HG03575 (cell line): Measurements from ENCODE around the gene ALOXE3.

Source experiments
- ATAC-seq: cut with Tn5 transposase; IDR thresholded peaks from one replicate; pipeline ENCODE4 v1.9.1; 2021; ENCODE audit not compliant: unreplicated experiment, insufficient number of reproducible peaks, low FRiP score; ENCODE audit errors: extremely low read depth

The ALOXE3 gene

GRCh38 chr17:8117980-8118768 lies at the start of gene ALOXE3:
ALOXE3 (minus strand) TSS chr17:8118514; CDS start chr17:8117990, 524 bp downstream.
- no peak for ATAC-seq

DNA sequence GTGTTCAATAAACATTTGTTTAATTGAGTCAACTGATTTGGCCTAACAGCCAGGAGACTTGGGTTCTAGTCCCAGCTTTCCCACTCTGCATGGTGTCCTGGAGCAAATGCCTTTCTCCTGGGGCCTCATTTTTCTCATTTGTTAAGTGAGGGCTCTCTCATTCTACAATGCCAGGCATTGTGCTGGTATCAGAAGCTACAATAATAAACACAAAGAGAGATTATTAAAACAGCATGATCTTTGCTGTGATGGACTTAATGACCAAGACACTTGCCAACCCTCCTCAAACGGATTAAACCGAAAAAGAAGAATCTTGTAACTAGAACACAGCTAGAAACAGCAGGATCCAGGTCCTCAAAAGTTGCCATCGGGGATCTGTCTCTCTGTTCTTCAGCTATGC lies 49.2 kb upstream of the ALOXE3 start:
- no peak for ATAC-seq

GRCh38 chr17:8166731-8167130 lies 48.4 kb upstream of the ALOXE3 start:
- ATAC-seq, result no peak

GRCh38 chr17:8164815-8165131 lies 46.5 kb upstream of the ALOXE3 start:
- ATAC-seq, result no peak

DNA sequence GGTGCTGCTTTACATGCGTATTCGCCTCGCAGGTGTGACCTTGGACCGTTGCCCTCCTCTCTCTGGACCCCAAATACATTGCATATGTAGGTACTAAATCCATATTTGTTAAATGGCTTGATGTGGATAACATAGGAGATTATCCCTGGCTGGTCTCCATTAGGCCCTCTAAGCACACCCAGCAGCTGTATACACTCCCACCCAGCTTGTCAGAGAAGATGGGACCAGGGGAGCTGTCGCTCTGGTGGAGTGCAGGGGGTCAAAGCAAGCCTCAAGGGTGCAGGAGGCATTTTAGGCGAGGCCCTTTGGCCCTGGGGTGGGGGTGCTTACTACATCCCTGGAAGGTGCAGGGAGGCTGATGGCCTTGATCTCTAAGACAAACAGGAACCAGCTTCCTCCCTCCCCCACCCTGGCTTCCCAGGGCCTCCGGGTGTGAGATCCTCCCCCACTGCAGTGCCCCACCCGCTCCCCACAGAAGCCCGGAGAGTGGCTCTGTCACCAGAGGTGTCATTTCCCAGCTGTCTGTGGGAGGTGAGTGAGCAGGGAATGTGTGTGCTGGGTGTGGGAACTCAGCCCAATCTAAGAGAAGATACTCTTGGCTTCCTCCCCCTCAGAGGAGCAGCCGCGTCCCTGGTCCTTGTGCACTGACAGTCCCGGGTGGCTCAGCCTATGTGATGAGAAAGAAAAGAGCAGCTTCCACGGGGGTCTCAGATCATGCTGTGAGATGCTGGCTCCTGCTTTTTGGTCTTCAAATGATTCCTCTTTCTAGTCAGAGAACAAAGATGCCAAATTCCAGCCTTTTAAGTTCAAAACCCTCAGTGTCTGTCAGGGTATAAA lies 45.9 kb upstream of the ALOXE3 start:
- ATAC-seq, result no peak

DNA sequence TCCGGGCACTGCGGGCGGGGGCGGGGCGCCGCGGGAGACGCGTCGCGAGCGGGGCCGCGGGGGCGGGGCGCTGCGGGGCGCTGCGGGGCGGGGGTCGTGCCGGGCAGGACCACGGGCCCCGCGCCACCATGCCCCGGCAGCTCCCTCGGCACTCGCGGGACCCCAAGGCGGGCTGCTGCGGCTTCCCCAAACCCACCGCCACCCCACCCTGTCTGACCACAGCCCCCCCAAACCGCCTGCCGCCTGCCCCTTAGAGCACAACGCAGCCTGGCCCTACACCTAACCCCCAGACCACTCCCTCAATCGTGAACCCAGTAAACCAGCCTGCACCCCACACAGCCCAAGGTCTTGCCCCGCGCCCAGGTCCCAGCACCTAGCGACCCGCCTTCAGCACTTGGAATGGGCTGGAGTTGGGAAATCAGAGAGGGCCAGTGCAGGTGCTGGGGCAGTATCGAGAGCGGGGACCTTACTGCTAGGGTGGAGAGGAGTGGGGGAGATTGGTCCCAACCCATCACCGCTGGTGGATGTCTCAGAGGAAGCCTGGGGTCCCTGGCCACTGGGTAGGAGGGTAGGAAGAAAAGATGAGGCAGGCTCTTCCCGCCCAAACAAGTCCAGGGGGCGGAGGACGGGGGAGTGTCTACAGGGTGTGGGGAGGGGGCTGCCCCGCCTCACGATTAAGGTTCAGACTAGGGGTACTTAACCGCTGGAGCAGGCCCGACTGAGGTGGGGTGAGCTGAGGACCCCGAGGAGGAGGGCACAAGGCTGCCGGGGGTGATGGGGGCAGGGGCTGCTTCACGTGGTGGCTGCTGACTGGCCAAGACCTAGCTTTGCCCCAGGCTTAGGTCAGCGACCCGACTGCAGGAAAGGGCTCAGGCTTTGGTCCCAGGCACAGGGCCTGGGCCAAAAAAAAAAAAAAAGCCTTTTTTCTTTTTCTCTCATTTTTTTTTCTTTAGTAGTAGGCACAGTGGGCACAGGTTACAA lies 45.0 kb upstream of the ALOXE3 start:
- no peak for ATAC-seq

GRCh38 chr17:8162233-8162996 lies 44.1 kb upstream of the ALOXE3 start, which contains the start of gene VAMP2:
VAMP2 (minus strand) TSS chr17:8162948; CDS start chr17:8162879, 69 bp downstream.
- ATAC-seq, result no peak

GRCh38 chr17:8161289-8162232 lies 43.2 kb upstream of the ALOXE3 start:
- ATAC-seq, result no peak

- ATAC-seq, result no peak
Observed at GRCh38 chr17:8160741-8161221, 42.5 kb upstream of the ALOXE3 start.

DNA sequence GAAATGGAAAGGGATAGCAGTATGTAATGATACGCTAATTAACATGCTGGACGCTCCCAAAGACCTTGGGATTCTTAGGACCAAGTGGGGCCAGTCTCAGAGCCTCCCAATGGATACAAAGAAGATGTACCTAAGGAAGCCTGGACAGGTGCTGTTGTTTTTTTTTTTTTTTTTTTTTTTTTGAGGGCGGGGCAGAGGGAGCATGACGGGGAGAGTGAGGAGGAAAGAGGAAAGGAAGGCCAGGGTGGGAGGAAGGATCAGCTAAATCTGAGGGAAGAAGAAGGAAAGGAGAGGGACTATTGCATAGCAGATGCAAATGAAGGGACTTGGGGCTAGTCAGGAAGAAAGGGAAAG lies 41.9 kb upstream of the ALOXE3 start:
- ATAC-seq, result no peak

DNA sequence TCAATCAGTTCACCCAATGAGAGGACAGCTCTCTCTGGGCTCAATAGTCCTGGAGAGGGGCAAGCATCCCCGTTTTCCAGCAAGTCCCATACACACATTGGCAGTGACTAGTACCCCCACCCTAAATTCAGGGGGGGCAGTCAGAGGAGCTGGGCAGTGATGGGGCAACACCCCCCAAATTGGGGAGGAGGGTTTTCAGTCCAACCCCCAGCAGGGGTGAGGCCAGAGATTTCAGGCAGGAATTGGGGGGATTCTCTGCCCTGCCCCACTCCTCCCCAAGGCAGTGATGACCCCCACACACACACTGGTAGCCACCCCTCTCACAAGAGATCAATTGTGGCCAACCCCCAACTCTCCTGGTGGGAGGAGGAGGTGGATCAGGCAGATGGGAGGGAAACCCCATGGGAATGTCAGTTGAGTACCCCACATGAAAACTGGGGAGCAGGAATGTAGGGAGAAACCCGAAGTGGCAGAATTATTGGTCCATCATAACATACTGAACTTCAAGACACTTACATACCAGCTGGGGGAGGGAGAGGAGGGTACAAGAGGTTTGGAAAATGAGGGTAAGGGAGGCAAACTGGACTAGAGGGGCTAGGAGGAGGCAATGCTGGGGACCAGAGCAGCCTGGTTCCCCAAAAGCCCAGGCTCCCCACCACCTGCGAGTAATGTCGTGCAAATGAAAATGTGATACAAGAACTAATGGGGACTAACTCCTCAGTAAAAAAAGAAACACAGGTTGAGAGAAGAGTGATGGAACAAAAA lies 41.3 kb upstream of the ALOXE3 start:
- no peak for ATAC-seq

- no peak for ATAC-seq
Observed at GRCh38 chr17:8159032-8159400, 40.7 kb upstream of the ALOXE3 start.

DNA sequence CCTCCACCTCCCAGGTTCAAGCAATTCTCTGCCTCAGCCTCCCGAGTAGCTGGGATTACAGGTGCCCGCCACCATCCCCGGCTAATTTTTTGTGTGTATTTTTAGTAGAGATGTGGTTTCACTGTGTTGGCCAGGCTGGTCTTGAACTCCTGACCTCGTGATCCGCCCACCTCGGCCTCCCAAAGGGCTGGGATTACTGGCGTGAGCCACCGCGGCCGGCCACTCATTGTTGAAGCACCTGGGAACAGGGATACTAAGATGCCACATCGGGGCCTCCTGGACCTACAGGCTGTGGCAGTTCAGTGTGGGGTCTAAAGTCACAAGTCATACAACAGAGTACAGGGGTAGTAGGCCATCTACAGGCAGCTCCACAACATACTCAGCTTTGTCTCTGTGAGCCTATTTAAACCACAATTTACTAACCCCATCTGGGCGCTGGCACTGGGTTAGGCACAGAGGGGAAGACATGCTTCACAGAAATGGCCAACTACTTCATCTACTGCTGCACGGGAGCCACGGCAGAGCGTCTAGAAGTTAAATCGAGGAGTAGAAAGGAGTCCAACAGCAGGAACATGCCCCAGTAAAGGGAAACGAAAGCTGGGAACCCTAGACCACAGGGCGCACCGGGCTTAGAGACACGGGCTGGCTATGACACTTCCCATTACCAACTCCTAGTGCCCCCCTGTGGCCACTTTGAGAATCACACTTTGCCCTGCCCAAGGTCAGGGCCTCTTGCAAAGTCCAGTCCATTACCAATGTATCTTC lies 40.1 kb upstream of the ALOXE3 start:
- ATAC-seq, result no peak

DNA sequence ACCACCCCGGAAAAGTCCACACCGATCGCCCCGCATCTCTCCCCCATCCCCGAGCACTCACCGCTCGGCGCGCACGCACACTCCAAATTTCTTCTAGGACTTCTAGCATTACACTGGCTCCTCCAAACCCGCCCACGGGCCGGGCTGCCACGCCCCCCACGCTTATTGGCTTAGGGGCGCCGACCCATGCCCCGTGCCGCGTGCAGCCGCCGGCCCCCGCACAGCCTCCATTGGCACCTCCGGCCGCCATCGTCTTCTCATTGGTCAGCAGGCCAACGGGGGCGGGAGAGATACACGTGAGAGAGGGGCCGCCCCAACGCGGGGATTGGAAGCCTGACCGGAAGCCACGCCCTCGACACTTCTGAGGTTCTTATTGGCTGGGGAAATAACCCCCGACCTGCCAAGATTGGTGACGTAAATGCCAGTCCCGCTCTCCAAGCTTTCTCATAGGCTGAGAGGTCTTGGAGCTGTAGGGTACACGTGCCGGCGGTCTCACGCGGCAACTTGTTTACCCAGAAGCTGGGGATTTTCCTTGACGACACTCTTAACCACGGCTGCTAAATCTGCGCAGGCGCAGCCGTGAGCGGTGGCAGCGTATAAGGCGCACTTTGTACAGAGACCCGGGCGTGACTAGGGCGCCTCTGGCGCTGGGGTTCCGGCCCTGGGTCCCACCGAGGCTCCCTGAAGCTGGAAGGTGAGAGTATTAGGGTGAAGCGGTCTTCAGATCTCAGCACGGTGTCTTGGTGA lies 38.1 kb upstream of the ALOXE3 start:
- peak; percentile 43 for ATAC-seq

DNA sequence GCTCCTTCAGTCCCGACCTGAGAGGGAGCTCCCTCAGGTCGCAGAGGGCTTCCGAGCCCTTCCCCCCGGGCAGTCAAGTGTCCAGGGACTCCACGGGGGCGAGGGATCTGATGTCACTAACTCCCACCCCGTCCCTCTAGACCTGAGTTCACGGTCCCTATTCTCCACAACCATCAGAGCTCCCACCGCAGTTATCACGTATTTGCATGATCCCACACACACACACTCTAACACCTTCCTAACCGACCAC lies 37.6 kb upstream of the ALOXE3 start:
- peak; percentile 1 for ATAC-seq
